Stimulated activated CD4-positive, alpha-beta T cell treated with anti-CD3 and anti-CD28 coated beads, Interleukin-2, amount 100 ng/mL, for 24 hours (primary cell): Measurements from ENCODE around the gene CFAP65.

ENCODE experiments used
- DNase-seq, 2 donors: peaks; one replicate each; pipeline ENCODE4 v3.0.0-alpha.2; 2020

CFAP65 gene

GRCh38 chr2:219030177-219030940 lies 11.0 kb downstream of the CFAP65 start:
- no peak for DNase-seq

GRCh38 chr2:219029829-219030165 lies 11.5 kb downstream of the CFAP65 start:
- peak; percentile 81 to 82 for DNase-seq

GRCh38 chr2:219028996-219029828 lies 12.1 kb downstream of the CFAP65 start:
- no peak for DNase-seq

DNA sequence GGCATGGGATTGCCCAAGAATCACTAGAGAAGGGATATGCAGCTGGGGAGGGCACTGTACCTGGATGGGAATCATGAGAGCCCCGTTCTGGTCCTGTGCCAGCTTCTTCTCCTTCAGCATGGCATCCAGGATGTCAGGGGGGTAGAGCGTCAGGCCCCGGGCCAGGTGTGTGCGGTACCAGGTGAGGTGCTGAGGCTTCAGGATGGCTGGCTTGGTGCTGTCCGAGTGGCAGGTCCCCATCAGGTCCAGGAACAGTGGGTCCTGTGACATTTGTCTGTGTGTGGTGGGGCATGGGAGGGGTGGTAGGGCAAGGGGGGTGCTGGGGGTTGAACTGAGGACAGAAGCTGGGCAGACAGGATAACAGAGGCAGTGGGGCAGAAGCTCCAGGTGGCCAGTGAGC lies 13.2 kb downstream of the CFAP65 start:
- no peak for DNase-seq

DNA sequence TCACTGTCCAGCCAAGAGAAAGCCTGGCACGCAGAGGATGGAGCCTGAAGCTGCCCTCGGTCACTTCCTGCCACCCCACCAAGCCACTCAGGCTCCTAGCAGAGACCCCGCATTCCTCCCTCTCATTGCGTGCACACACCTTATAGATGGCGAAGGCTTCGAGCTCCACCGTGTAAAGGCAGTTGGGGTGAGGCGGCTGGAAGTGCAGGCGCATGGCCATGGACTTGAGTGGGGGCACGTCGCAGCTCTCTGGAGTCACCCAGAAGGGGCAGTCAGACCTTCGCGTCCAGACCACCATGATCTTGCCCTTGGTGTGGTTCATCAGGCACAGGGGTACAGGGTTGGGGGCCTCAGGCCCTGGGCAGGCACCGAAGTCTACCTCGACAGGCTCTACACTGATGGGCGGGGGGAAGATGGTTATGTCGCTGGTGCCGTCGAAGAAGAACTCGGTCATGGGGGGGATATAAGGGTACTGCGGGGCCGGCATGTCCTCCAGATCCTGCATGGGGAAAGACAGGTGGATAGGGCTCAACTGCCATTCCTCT lies 13.7 kb downstream of the CFAP65 start:
- DNase-seq: no peak

- no peak for DNase-seq
Measured at GRCh38 chr2:219026946-219027345, 14.4 kb downstream of the CFAP65 start.

DNA sequence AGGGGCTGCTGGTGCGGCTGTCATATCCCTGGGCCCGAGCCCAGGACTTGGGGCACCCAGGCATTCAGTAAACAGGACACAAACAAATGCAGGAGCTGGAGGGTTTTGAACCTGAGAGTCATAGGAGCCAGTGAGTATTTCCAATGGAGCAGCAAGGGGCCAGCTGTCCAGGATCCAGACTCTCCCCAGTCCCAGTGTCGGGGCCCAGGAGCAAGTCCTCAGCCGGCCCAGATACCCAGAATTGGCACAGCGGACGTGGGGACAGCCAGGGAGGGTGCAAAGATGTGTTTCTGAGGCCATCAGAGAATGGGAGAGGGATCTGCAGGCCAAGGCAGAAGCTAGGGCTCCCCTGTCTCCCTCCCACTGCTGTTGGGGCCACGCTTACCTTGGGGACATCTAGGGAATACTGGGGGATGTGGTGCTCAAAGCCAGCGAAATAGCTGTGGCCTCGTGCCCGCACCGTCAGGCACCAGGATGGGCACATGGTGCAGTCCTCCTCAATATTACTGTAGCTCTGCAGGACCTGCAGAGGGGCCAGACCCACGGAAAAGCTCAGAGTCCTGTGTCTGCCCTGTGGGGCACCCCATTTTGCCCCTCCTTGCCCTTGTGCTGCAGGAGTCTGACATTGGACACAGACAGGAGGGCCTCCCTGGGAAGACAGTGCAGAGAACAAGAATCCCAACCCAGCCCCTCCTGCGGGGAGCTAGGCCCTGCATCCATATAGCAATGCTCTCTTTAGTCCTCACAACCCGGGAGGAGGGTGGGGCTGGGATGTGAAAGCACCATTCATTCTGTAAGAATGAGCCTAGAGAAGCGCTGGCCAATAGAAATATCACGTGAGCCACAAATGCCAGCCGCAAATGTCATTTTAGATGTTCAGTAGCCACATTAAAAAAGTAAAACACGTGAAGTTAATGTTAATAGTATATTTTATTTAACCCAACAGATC lies 15.4 kb downstream of the CFAP65 start:
- DNase-seq: no peak

DNA sequence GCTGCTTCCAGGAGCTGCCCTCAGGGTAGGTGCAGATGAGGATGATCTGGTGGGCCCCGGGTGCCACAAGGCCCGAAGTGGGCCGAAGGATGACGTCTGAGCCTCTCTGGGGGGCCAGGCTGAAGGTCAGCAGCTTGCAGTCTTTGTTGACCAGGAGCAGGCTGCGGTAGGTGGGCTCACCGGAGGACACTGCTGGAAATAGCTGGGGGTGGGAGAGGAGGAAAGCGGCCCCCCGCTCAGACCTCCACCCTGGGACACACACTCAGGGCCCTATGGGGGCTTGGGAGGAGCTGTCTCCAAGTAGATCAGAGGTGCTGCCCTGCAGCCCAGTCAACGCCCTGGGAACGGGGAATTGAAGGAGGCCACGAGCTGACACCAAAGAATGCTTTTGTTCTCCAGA lies 17.3 kb downstream of the CFAP65 start:
- no peak for DNase-seq

- DNase-seq: no peak
Measured at GRCh38 chr2:219023045-219023605, 18.2 kb downstream of the CFAP65 start.

GRCh38 chr2:219022616-219023015 lies 18.7 kb downstream of the CFAP65 start:
- DNase-seq: no peak

DNA sequence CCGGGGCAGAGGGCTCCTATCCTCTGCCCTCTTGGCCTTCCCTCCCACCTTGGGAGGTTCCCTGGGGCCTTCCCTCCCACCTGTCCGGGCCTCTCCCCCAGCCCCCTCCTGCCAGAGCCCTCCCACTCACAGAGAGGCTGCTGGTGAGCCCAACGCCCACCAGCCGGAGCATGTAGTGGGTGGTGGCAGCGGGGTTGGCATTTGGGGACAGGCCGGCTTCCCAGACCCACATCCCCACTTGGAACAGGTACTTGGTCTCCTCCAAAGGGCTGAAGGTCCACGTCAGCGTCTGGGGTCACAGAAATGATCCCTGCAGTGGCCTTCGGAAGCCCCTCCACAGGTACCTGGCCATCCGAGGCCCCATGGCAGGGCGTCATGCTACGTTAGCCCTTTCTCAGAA lies 19.3 kb downstream of the CFAP65 start:
- no peak for DNase-seq

DNA sequence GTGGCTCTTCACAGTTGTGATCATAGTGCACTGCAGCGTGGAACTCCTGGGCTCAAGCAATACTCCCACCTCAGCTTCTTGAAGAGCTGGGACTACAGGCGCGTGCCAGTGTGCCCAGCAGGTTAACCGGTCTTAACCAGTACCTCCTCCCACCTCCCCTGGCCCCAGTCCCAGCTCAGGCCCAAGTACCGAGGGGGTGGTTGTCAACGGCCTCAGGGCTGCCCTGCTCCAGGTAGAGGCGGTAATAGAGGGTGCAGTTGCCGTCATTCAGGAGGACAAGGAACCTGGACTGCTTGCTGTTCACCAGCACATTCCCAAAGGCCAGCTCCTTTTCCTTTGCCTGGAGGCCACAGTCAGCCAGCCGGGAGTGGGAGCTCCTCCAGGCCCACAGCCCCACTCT lies 19.7 kb downstream of the CFAP65 start:
- no peak for DNase-seq

DNA sequence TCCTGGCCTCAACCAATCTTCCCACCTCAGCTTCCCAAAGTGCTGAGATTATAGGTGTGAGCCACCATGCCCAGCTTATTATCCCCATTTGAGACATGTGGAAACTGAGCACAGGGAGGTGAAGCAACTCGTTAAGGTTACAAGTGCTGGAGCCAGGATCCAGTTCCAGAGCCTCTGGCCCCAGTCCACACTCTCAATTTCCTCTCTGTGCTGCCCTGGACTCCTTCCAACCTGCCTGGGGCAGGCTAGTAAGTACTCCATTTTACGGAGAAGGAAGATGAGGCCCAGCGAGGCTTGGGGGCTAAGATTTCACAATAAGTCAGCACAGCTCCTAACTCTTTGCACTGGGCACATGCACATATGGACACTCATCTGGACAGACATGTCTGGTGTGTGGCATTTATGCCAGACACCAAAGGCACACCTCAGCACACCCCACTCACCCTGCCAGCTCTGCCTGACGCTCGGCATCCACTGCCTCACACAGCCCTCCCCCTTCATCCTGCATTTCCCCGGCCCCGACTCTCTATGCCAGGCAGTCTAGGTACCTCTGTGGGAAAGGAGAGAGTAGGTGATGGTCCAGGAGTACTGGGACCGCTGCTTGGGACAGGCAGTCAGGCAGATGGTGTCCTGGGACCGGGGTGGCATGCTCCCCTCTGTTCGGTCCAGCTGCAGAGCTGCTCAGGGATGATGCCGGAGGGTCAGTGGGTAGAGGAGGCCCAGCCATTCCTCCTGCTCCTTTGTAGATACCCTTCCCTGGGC lies 20.5 kb downstream of the CFAP65 start:
- DNase-seq: no peak

- DNase-seq: no peak
Measured at GRCh38 chr2:219019436-219019835, 21.9 kb downstream of the CFAP65 start.

DNA sequence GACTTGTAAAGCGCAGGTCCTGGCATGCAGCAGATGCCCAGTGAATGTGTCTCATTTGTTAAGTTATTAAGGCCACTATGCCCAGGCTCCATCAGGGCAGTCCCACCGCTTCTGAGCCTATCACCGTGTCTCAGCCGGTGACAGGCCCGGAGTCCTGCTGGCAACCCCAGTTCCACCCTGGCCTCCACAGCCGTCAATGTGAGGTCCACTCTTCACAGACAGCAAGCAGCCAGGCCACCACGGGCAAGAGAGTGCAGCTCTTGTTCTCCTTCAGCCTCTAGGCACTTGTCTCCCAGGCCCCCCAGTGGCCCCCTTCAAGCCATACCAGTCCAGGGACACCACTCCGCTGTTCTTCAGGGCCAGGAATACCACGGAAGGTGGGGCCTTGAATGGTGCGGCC lies 22.6 kb downstream of the CFAP65 start:
- DNase-seq: no peak

DNA sequence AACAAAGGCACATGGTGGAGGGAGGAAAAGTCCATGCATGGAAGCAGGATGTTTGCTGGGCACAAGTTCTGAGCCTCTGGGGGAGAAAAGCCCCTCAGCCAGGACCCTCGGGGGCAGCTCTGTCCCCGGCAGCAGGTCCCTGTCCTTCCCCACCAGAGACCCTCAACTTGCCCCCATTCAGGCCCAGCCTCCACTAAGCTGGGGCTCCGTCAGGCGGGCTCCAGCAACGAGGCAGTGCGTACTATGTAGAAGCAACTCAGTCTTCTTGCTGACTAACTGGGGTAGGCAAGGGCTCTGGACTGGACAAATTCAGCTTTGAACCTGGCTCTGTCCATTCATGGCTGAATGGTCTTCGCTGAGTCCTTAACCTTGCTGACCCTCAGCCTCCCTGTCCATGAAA lies 23.0 kb downstream of the CFAP65 start:
- no peak for DNase-seq

- no peak for DNase-seq
Measured at GRCh38 chr2:219017201-219017931, 23.9 kb downstream of the CFAP65 start.

- no peak for DNase-seq
Measured at GRCh38 chr2:219016721-219017120, 24.6 kb downstream of the CFAP65 start.

DNA sequence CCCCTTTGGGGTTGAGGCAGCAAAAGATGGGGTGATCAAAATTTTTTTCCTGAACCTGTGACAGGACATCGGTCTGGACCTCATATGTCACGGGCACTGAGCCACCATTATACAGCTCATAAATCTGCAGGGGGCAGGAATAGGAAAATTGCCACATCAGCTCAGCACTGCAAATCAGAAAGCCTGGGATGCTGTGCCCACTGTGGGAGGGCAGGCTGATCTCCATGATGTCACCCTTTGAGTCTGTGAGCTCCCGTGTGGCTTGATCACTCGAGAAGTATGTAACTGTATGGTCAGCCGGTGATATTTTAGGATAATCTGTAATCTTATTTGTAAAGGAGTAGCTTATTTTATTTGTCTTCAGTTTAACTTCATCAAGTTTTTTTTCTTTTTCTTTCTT lies 30.4 kb downstream of the CFAP65 start:
- DNase-seq: no peak

DNA sequence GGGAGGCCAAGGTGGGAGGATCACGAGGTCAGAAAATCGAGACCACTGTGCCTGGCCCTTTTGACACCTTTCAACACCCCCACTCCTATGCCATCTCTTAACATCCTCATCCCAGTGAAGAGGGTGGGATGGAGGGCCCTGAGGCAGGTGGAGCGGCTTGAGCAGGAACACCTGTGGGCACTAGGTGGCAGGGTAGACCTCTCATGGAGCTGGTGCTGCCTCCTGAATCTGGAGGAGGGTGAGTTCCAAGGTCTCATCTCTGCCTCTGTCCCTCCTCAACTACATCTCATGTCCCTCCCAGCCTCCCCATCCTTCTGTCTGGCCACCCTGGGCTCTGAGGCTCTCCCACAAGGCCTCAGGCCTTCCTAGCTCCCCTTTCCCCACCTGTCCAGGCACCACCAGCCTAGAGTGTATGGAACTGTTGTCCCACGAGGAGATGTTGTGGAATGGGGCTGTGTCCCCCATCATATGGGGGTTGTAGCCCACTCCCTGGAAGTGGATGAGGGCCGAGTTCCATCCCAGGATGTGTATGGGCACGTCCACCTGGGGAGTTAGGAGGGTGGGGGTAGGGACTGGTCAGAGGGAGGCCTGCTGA lies 31.1 kb downstream of the CFAP65 start:
- peak in 1 of 2 donors; percentile 29 for DNase-seq

- no peak for DNase-seq
Measured at GRCh38 chr2:219009294-219009693, 32.0 kb downstream of the CFAP65 start.
